CD4-positive, alpha-beta T cell treated with Interleukin-17A for 4 hours (primary cell): ENCODE results near the gene PGPEP1.
"Not testable (repeated sequence)": the region's sequence is repeated elsewhere in the genome, so short reads cannot be mapped to it uniquely, and the experiment has no call there.

ENCODE experiments used
- DNase-seq: peaks from one replicate; pipeline ENCODE4 v3.0.0-alpha.2; 2020; ENCODE audit warnings: mixed read lengths

PGPEP1 gene

GRCh38 chr19:18332917-18333530 is 7.4 kb upstream of the PGPEP1 start:
- no peak for DNase-seq

- no peak for DNase-seq
Observed at GRCh38 chr19:18333680-18334079, 6.7 kb upstream of the PGPEP1 start.

- DNase-seq, result no peak
Observed at GRCh38 chr19:18336121-18336520, 4.3 kb upstream of the PGPEP1 start.

GRCh38 chr19:18338541-18338940 is 1.9 kb upstream of the PGPEP1 start:
- DNase-seq, result no peak

GRCh38 chr19:18339723-18340122 is 675 bp upstream of the PGPEP1 start:
- DNase-seq, result no peak

- peak; percentile 84 for DNase-seq
Observed at GRCh38 chr19:18340990-18341868, 831 bp downstream of the PGPEP1 start.

- no peak for DNase-seq
Observed at GRCh38 chr19:18342090-18342632, 1.8 kb downstream of the PGPEP1 start.

GRCh38 chr19:18344582-18344950 is 4.2 kb downstream of the PGPEP1 start:
- DNase-seq, result no peak

- DNase-seq, result no peak
Observed at GRCh38 chr19:18345296-18345695, 4.9 kb downstream of the PGPEP1 start.

GRCh38 chr19:18346091-18346490 is 5.7 kb downstream of the PGPEP1 start:
- DNase-seq, result no peak

GRCh38 chr19:18348171-18348570 is 7.8 kb downstream of the PGPEP1 start:
- no peak for DNase-seq

GRCh38 chr19:18348818-18349339 is 8.5 kb downstream of the PGPEP1 start:
- not testable (repeated sequence) for DNase-seq

- DNase-seq, result peak; percentile 12
Observed at GRCh38 chr19:18349524-18350128, 9.2 kb downstream of the PGPEP1 start.

GRCh38 chr19:18350490-18350889 is 10.1 kb downstream of the PGPEP1 start:
- no peak for DNase-seq

GRCh38 chr19:18351544-18351943 is 11.1 kb downstream of the PGPEP1 start:
- DNase-seq, result no peak

- no peak for DNase-seq
Observed at GRCh38 chr19:18353378-18354005, 13.1 kb downstream of the PGPEP1 start.

- not testable (repeated sequence) for DNase-seq
Observed at GRCh38 chr19:18354743-18355142, 14.3 kb downstream of the PGPEP1 start.

GRCh38 chr19:18357041-18357440 is 16.6 kb downstream of the PGPEP1 start:
- no peak for DNase-seq

- DNase-seq, result no peak
Observed at GRCh38 chr19:18361646-18362045, 21.2 kb downstream of the PGPEP1 start.

- no peak for DNase-seq
Observed at GRCh38 chr19:18362934-18363542, 22.6 kb downstream of the PGPEP1 start.

- DNase-seq, result no peak
Observed at GRCh38 chr19:18363787-18364186, 23.4 kb downstream of the PGPEP1 start.

- DNase-seq, result not testable (repeated sequence)
Observed at GRCh38 chr19:18364277-18364825, 24.0 kb downstream of the PGPEP1 start.
